Lower leg skin (tissue), 4 donors: Measurements from ENCODE around the gene NIF3L1. TPM values are rescaled to one million over a fixed set of nuclear protein-coding genes. Genes with fewer than 3 reads are reported as not detected.
A peak's percentile ranks its signal among the peaks of the same experiment; 100 is the strongest.

Experiments used
- DNase-seq, 2 donors: peaks; one replicate each; pipeline ENCODE4 v3.0.0-alpha.2; 2019; ENCODE audit warnings: low spot score in 2 of 2
- H3K4me3 ChIP-seq: fragments of 200-600 bp; sonication (generic); 2 replicates; pipeline ENCODE4 v1.5.1; 2017; ENCODE audit warnings: mild to moderate bottlenecking, low read depth; ENCODE audit not compliant: poor library complexity, severe bottlenecking
- POLR2A ChIP-seq, 2 donors: fragments of 450-650 bp; IDR thresholded peaks; one replicate each; pipeline ENCODE4 v1.6.1; 2016 to 2017; ENCODE audit warnings: antibody characterized with exemption in 2 of 2, mild to moderate bottlenecking in 1 of 2, moderate library complexity in 1 of 2
- WGBS, 2 donors: methylation state at CpG; one replicate each; pipeline ENCODE4 v1.1.5; 2018; 5-methylcytosine and 5-hydroxymethylcytosine counted together
- intact Hi-C: fragments of 100-400 bp; cut with DNase I; formaldehyde crosslinking; loops from one replicate; pipeline ENCODE4 v1.15.0; 2023; ENCODE audit warnings: low total_unique reads
- total RNA-seq, 4 donors: library from RNA; depleted of rRNA; stranded (reverse); fragments of >200 nt; gene quantifications; one replicate each; pipeline ENCODE4 v1.1.0, GENCODE V29; 2016
- TF ChIP-seq, protein P1 (sequence below), 3 donors: fragments of 450-650 bp; IDR thresholded peaks; one replicate each; pipeline ENCODE4 v1.5.1; 2016; ENCODE audit warnings: antibody characterized with exemption in 3 of 3, mild to moderate bottlenecking in 3 of 3, moderate library complexity in 2 of 3

Gene NIF3L1
- total RNA-seq, 4 donors from 2014 or later, result 19.1 to 41.2 (median 25.2) TPM

DNA sequence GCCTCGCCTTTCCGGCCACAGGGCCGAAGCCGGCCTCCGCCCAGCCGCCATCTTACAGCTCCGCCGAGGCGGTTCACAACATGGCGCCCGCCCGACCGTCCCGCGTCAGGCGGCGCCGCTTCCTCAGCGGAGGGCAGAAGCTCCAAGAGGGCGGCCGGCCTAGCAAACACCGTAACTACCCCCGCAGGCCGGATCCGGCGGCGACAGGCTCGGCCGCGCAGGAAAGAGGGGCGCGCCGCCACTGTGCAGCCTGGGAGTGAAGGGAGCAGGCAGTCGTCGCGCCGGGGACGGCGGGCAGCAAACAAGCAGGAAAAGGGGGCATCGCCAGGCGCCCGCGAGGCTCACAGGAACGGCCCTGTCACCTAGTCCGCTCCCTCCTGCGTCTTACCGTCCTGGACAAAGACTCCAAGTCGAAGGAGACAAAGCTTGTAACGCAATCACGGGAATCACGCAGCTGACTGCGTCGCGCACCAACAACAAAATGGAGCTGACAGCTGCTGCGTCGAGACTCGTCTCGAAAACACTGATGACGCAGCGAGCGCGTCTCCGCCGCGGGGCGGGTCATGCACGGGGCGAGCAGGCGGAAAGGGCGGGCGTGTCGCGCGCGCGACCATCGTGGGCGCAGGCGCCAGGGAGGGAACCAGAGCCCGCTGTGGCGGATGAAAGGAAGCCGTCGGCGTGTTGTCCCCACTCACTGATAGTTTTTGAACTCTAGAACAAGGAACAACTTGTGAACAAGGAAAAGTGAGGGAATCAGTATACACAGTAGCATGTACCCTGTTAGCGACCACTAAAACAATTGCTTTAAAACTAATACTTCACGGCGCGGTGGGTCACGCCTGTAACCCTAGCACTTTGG is 24.8 kb upstream of the NIF3L1 start, which contains the start of gene CLK1:
Gene CLK1, minus strand, starts transcription at position 483 of the 859 bp plus-strand sequence. CDS start 2,796 bp downstream, outside the sequence.
- intact Hi-C loops, result loop anchor here (10.0 kb wide), 1 partner anchor 50 kb away; the partner anchor contains the start of gene BZW1
- 0 to 1% methylated on average over 49 to 79 of the region's 89 CpGs for WGBS, 2 donors
- TF ChIP-seq POLR2A (IDR thresholded peaks at IDR 0.05), result peak in 1 of 2 donors; percentile 98
- TF ChIP-seq, protein P1, sequence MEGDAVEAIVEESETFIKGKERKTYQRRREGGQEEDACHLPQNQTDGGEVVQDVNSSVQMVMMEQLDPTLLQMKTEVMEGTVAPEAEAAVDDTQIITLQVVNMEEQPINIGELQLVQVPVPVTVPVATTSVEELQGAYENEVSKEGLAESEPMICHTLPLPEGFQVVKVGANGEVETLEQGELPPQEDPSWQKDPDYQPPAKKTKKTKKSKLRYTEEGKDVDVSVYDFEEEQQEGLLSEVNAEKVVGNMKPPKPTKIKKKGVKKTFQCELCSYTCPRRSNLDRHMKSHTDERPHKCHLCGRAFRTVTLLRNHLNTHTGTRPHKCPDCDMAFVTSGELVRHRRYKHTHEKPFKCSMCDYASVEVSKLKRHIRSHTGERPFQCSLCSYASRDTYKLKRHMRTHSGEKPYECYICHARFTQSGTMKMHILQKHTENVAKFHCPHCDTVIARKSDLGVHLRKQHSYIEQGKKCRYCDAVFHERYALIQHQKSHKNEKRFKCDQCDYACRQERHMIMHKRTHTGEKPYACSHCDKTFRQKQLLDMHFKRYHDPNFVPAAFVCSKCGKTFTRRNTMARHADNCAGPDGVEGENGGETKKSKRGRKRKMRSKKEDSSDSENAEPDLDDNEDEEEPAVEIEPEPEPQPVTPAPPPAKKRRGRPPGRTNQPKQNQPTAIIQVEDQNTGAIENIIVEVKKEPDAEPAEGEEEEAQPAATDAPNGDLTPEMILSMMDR (IDR thresholded peaks at IDR 0.05), result peak in 1 of 3 donors; percentile 26
- peak within 1 kb of the TSS; percentile 100 for H3K4me3 ChIP-seq
- DNase-seq, result peak; percentile 97 to 99

DNA sequence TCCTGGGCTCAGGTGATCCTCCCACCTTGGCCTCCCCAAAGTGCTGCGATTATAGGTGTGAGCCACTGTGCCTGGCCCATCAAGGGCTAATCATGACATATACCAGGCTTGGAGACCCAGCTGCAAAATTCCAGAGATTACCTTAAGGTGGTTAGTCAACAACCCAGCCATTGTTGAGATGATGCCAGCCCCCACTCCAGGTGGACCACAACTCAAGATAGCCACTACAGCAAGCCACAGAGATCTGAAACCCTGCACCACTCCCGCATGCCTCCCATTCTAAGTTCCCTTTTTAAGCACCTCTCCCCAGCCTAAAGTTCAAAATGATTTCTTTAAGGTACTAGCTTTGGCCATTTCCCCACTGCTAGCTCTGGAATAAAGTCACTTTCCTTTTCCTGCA is 20.2 kb upstream of the NIF3L1 start:
- H3K4me3 ChIP-seq, result no peak overlapping the region
- intact Hi-C loops, result loop anchor here (10.0 kb wide), 1 partner anchor 54 kb away; the partner anchor contains the start of gene BZW1
- 90 to 93% methylated on average over 2 of the region's 2 CpGs for WGBS, 2 donors
- no peak for DNase-seq
- TF ChIP-seq, protein P1 (IDR thresholded peaks at IDR 0.05), result no peak
- no peak for TF ChIP-seq POLR2A (IDR thresholded peaks at IDR 0.05)

DNA sequence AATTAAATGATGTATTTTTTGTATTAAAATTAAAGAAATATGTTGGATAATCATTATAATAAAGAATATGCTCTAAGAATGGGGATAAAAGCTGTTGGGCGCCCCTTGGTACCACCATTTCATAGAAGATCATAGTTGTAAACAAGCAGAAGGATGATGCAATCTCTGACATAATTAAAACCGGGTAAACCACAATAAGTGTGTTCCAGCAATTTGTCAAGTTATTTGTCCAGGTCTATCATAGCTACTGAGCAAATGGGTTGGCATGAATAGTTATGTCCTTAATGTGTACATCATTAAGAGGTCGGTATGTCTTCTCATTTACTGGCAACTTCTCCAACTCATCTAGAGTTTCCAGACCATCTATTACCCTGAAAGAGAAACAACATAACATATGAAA is 18.0 kb upstream of the NIF3L1 start:
- WGBS, 2 donors, result 54 to 65% methylated on average over 3 of the region's 3 CpGs

DNA sequence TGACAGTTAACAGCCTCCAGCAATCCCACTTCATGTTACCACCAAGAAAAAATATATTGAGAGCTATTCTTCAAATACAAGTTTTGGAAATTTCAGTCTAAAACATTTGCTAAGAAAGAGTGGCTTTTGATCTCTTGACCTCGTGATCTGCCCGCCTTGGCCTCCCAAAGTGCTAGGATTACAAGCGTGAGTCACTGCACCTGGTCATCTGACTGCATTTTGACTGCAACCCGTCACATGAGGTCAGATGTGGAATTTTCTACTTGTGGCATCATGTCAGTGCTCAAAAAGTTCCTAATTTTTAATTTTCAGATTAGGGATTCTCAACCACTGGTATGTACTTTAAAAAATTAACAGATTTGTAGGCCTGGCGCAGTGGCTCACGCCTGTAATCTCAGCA is 15.6 kb upstream of the NIF3L1 start:
- DNase-seq, result no peak
- 97% methylated on average over 6 of the region's 6 CpGs for WGBS, 2 donors
- intact Hi-C loops, result no loop called here
- H3K4me3 ChIP-seq, result no peak overlapping the region
- no peak for TF ChIP-seq POLR2A (IDR thresholded peaks at IDR 0.05)
- TF ChIP-seq, protein P1 (IDR thresholded peaks at IDR 0.05), result no peak

More for the DNA sequence above, 18.0 kb upstream of the NIF3L1 start:
- DNase-seq, result no peak
- H3K4me3 ChIP-seq, result no peak overlapping the region
- intact Hi-C loops, result no loop called here
- TF ChIP-seq POLR2A (IDR thresholded peaks at IDR 0.05), result no peak
- TF ChIP-seq, protein P1 (IDR thresholded peaks at IDR 0.05), result no peak

DNA sequence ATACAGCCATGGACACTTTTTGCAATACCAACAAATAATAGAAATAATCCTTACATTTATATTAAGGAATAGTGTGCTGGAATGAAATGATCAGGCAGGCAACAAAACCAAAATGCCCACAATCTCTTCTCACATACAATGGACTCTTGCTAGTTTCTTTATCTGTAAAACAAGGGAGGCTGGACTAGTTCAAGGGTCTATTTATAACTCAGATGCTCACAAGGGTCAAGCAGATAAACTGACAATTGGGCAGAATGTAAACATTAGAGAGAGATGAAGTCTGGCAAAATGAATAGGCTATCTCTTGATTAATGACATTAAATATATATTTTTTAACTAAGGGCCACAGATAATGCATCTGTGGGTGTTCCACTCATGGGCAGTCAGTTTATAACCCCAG is 11.7 kb upstream of the NIF3L1 start:
- H3K4me3 ChIP-seq, result no peak overlapping the region
- intact Hi-C loops, result no loop called here
- no peak for TF ChIP-seq POLR2A (IDR thresholded peaks at IDR 0.05)
- TF ChIP-seq, protein P1 (IDR thresholded peaks at IDR 0.05), result no peak
- no peak for DNase-seq
